Measurements from ENCODE around the gene KRT2. TPM values are rescaled to one million over a fixed set of nuclear protein-coding genes. Genes with fewer than 3 reads are reported as not detected.

Gene KRT2
- total RNA-seq, 1 donor from 2014 or later, result not detected

- Mint-ChIP-seq H3K4me3 (no peak overlapping the region), H3K27ac (no peak overlapping the region), H3K4me1 (no peaks in the 10 kb centered on the region), H3K36me3 (ENCODE audit: low read depth) (no peaks in the 10 kb centered on the region), H3K9me3 (no peaks in the 10 kb centered on the region), H3K27me3 (peaks cover 20% of the 10 kb centered on the region)
- intact Hi-C loops (cut with micrococcal nuclease), result no loop called here
- ChIA-PET CTCF (no interaction called here), POLR2A (no interaction called here)
- TF ChIP-seq CTCF (IDR thresholded peaks at IDR 0.05), result no peak
- no peak for DNase-seq
- no peak for ATAC-seq (ENCODE audit: low read depth)
Measured at GRCh38 chr12:52601671-52602070, 50.3 kb downstream of the KRT2 start.

- ATAC-seq (ENCODE audit: low read depth) (no peak), DNase-seq (no peak)
- intact Hi-C loops (cut with micrococcal nuclease), result no loop called here
- no peak within 1 kb of the TSS for H3K27ac Mint-ChIP-seq
- H3K4me3 Mint-ChIP-seq, result no peak within 1 kb of the TSS
- H3K27me3 Mint-ChIP-seq, result peaks cover 20% of the 10 kb centered on the region
- POLR2A ChIA-PET, result no interaction called here
- no peaks in the 10 kb centered on the region for H3K36me3 Mint-ChIP-seq (ENCODE audit: low read depth)
- H3K9me3 Mint-ChIP-seq, result no peaks in the 10 kb centered on the region
- no peaks in the 10 kb centered on the region for H3K4me1 Mint-ChIP-seq
- CTCF ChIA-PET, result no interaction called here
- TF ChIP-seq CTCF (IDR thresholded peaks at IDR 0.05), result no peak
Measured at GRCh38 chr12:52600941-52601481, 51.0 kb downstream of the KRT2 start, which contains the start of gene KRT72. Gene KRT72 (minus strand): TSS chr12:52601463. CDS start chr12:52601452, 11 bp downstream.

- no peak for TF ChIP-seq CTCF (IDR thresholded peaks at IDR 0.05)
Measured at GRCh38 chr12:52600475-52600874, 51.5 kb downstream of the KRT2 start.

GRCh38 chr12:52600071-52600470 lies 51.9 kb downstream of the KRT2 start:
- intact Hi-C loops (cut with micrococcal nuclease), result no loop called here
- Mint-ChIP-seq H3K4me3 (no peak overlapping the region), H3K4me1 (no peaks in the 10 kb centered on the region), H3K27me3 (peaks cover 20% of the 10 kb centered on the region), H3K36me3 (ENCODE audit: low read depth) (no peaks in the 10 kb centered on the region), H3K9me3 (no peaks in the 10 kb centered on the region), H3K27ac (no peak overlapping the region)
- ChIA-PET CTCF (no interaction called here), POLR2A (no interaction called here)
- ATAC-seq (ENCODE audit: low read depth), result no peak
- no peak for DNase-seq
- TF ChIP-seq CTCF (IDR thresholded peaks at IDR 0.05), result no peak

More at GRCh38 chr12:52600475-52600874, 51.5 kb downstream of the KRT2 start:
- Mint-ChIP-seq H3K9me3 (no peaks in the 10 kb centered on the region), H3K27ac (no peak overlapping the region), H3K36me3 (ENCODE audit: low read depth) (no peaks in the 10 kb centered on the region), H3K27me3 (peaks cover 20% of the 10 kb centered on the region), H3K4me3 (no peak overlapping the region), H3K4me1 (no peaks in the 10 kb centered on the region)
- no peak for ATAC-seq (ENCODE audit: low read depth)
- intact Hi-C loops (cut with micrococcal nuclease), result no loop called here
- ChIA-PET CTCF (no interaction called here), POLR2A (no interaction called here)
- DNase-seq, result no peak

- intact Hi-C loops (cut with micrococcal nuclease), result loop anchor here (5.0 kb wide), 1 partner anchor 273 kb away; no protein-coding TSS in a partner anchor
- ATAC-seq (ENCODE audit: low read depth) (no peak), DNase-seq (no peak)
- Mint-ChIP-seq H3K36me3 (ENCODE audit: low read depth) (no peaks in the 10 kb centered on the region), H3K9me3 (no peaks in the 10 kb centered on the region), H3K27ac (no peak overlapping the region), H3K4me1 (no peaks in the 10 kb centered on the region), H3K4me3 (no peak overlapping the region), H3K27me3 (peaks cover 20% of the 10 kb centered on the region)
- ChIA-PET POLR2A (no interaction called here), CTCF (interaction anchor here (0.6 kb wide), 1 partner anchor 1754 kb away, joined by 3 read pairs; no protein-coding TSS in a partner anchor)
- no peak for TF ChIP-seq CTCF (IDR thresholded peaks at IDR 0.05)
Measured at GRCh38 chr12:52598966-52599365, 53.0 kb downstream of the KRT2 start.

Other genes starting within 250 kb of the KRT2 start
- not detected in 2 replicates for gene KRT82, start 245.9 kb downstream of the KRT2 start, total RNA-seq
- gene KRT75, start 217.8 kb downstream of the KRT2 start, total RNA-seq, result not detected in 2 replicates
- not detected in 2 replicates for gene KRT6B, start 200.1 kb downstream of the KRT2 start, total RNA-seq
- gene KRT6C, start 178.4 kb downstream of the KRT2 start, total RNA-seq, result not detected in 2 replicates
- gene KRT6A, start 159.0 kb downstream of the KRT2 start, total RNA-seq, result not detected in 2 replicates
- not detected in 2 replicates for gene KRT5, start 131.8 kb downstream of the KRT2 start, total RNA-seq
- gene KRT71, start 99.1 kb downstream of the KRT2 start, total RNA-seq, result not detected in 2 replicates
- not detected in 2 replicates for gene KRT74, start 78.4 kb downstream of the KRT2 start, total RNA-seq
- not detected in 2 replicates for gene KRT72, start 50.7 kb downstream of the KRT2 start, total RNA-seq
- not detected in 2 replicates for gene KRT73, start 33.7 kb downstream of the KRT2 start, total RNA-seq
- not detected in 2 replicates for gene KRT1, start 28.2 kb upstream of the KRT2 start, total RNA-seq
- not detected in 2 replicates for gene KRT77, start 51.3 kb upstream of the KRT2 start, total RNA-seq
- not detected in 2 replicates for gene KRT76, start 125.1 kb upstream of the KRT2 start, total RNA-seq
- gene KRT3, start 143.9 kb upstream of the KRT2 start, total RNA-seq, result not detected in 2 replicates
- gene KRT4, start 161.9 kb upstream of the KRT2 start, total RNA-seq, result not detected in 2 replicates
- not detected in 2 replicates for gene KRT79, start 182.1 kb upstream of the KRT2 start, total RNA-seq
- not detected in 2 replicates for gene KRT78, start 196.8 kb upstream of the KRT2 start, total RNA-seq

All from activated B cell treated with CpG ODN at 0.5 μM for 24 hours (primary cell).